ENCODE results near the gene CPZ.

CPZ gene

DNA sequence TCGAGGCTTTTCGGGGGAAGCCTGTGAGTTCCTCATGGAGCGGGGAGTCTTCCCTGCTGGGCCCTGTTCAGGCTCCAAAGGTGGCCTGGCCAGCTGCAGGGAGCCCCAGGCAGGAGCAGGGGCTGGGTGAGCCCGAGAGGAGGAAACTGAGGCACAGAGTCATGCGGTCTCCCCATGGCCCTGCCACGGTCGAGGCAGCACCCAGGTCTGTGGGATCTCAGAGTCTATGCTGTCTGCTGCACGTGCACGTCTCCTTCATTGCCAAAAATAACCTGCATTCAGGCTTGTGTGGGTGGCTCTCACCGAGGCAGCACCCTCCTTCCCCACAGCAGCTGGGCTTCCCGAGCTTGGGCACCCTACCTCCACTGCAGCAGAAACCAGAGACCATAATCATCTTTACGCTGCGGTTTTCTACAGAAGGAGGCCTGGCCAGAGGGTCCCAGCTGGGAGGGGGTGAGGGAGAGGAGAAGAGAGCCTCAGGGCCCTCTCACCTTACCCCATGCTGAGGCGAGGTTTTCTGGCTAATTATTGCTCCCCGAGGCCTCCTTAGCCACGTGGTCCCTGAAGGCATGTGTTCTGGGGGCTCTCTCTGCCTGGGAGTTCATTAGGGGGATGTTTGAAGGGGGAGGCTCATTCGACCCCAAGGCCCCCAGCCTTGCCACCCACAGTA lies 64.3 kb downstream of the CPZ start:
- no peak for DNase-seq

DNA sequence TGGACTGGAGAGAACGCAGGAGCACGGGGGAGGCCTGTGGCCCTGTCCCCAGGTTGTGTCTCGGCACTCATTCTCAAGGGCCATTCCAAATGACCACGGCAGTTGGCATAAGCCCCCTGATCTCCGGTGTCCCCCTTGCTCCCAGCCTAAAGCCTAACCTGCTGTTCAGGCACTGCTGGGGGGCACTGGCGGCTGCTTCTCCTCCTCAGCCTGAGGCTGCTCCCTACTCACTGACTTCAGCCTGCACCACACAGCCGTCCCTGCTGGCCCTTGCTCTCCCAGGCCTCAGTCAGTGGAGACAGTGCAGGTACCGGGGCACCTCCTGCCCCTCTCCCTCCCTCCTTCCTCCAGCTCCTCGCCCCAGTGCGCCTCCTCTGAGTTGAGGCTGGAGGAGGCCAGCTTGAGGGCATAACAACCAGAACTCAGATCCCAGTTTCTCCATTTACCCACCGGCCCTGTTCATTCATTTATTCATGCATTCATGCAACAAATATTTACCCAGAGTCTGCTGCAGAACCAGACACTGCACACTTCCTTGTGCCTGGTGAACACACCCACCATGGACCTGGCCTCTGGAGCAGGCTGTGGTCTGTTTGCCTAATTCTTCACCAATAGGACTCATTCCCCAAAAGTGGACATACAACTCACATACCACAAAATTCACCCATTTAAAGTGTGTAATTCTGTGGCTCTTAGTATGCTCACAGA lies 65.0 kb downstream of the CPZ start:
- no peak for DNase-seq

DNA sequence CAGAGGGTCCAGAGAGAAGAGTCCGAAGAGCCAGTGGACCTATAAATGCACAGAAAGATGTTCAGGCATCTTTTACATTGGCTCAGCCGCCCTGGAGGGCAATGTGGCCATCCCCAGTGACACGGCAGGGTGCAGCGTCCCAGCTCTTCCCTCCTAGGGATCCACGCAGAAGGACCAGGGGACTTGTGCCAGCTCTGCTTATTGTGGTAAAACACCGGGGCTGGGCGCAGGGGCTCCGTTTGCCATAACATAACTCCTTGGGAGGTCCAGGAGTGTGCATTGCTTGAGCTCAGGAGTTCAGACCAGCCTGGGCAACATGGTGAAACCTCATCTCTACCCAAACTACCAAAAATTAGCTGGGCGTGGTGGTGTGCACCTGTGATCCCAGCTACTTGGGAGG lies 70.2 kb downstream of the CPZ start:
- no peak for DNase-seq

DNA sequence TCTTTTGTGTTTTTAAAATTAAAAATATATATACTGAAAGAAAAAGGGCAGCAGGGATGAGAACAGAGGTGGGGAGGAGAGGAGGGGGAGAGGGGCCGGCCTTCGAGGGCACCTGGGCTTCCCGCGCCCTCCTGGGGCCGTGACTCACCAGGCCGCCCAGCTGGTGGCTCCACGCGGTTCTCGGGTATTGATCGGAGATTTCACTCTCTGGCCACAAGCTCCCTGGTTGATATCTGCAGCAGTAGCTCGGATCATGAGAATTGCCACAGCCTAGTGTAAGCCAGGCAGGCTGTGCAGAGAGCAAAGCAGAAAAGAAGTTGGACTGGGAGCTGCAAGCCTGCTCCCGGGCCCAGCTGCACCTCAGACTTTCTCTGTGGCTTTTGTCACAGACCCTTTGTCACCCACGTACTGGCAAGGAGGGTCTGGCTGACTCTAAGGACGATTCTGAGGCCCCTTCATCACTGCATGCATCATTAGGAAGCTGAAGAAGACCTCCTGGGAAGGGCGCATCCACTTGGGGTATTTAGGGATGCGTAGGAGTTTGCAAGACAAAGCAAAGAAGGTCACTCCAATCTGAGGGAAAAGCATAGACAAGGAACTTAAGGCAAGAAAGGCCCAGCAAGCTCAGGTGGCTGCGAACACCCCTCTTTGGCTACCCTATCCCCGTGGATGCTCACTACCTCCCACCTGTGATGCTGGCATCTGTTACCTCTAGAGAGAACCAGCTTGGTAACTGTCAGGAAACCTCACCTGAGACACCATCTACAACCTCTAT lies 71.7 kb downstream of the CPZ start:
- no peak for DNase-seq

DNA sequence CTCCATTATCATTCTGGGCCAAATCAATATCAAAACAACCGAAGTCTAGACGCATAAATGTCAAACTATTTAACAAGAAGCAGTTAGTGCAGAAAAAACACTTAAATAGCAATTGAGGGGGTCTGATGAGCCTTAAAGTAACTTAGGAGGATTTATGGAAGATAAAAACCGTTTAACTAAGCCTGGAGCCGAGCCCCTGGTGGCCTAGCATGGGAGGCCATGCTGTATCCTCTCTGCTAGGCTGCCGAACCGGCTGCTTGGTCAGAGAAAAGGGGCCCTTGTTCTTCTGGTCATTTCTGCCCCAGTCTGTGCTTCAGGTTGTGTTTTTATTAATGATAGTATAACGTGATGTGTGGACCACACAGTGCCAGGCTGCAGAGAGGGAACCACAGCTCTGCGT lies 72.4 kb downstream of the CPZ start:
- no peak for DNase-seq

DNA sequence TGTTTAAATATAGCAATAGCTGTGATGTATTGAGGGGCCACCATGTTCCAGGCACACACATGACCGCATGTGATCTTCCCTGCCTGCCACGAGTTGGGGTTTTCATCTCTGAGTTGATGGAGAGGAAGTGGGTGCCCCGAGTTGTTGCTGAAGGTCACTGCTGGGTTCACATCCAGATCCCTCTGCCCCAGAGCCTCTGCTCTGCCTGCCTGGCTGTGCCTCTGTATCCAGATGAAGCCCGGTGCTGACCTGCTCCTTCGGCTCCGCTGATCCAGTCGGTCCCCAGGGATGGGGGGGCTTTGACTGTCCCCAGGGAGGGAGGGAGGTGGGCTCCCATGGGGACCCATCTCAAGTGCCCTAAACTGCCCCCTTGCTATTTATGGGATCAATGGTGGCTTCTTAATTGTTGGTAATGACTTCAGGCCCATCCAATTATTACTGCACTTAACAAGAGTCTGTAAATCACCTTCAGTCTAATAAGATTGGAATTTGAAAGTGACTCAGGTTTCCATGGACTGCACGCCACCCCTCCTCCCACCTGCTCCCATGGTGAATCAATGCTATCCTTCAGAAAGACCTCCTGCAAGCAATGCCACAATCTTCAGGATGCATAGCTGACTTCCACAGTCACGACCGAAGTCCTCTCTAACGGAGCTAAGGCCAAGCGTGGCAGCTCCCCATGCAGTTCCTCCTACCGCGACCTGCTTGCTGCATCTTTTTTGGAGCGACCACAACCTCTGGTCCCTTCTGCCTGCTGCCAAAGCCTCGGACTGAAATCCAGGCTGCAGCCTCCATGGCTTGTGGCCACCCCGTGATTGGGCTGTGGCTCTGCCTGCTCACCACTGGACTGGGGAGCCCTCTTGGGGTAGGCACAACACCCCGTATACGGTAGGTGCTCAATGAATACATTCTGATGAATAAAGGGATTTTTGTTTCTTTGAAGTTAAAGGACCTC lies 73.1 kb downstream of the CPZ start:
- no peak for DNase-seq

DNA sequence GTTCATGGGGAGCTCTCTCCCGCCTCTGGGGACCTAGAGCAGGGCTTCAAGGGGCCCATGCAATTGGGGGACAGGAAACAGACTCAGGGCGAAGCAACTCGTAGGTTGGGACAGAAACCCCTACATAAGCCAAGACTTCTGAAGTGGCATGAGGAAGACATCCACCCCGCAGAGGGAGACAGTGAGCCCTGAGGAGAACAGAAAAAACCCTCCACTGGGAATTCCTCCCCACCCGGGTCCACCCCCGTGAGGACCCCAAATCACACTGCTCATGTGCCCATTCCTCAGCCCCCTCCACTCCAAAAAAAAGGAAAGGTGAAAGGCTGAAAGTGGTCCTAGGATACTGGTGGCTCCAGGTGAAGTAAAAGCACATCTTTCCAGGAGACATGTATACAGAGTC lies 74.0 kb downstream of the CPZ start:
- no peak for DNase-seq
